ENCODE measurements around the gene OGDH.

OGDH gene

GRCh38 chr7:44632196-44632595, 25.8 kb downstream of the OGDH start:
- TF ChIP-seq, protein P1, sequence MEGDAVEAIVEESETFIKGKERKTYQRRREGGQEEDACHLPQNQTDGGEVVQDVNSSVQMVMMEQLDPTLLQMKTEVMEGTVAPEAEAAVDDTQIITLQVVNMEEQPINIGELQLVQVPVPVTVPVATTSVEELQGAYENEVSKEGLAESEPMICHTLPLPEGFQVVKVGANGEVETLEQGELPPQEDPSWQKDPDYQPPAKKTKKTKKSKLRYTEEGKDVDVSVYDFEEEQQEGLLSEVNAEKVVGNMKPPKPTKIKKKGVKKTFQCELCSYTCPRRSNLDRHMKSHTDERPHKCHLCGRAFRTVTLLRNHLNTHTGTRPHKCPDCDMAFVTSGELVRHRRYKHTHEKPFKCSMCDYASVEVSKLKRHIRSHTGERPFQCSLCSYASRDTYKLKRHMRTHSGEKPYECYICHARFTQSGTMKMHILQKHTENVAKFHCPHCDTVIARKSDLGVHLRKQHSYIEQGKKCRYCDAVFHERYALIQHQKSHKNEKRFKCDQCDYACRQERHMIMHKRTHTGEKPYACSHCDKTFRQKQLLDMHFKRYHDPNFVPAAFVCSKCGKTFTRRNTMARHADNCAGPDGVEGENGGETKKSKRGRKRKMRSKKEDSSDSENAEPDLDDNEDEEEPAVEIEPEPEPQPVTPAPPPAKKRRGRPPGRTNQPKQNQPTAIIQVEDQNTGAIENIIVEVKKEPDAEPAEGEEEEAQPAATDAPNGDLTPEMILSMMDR (IDR thresholded peaks at IDR 0.05; ENCODE audit: low read depth, low read length, missing control alignments), result no peak
- DNase-seq (ENCODE audit: low read depth), result no peak
- H3K4me3 ChIP-seq (ENCODE audit: low read depth, low read length), result no peak overlapping the region
- in situ Hi-C loops (cut with HindIII; ENCODE audit: low sequenced_read_pairs), result no loop called here

GRCh38 chr7:44633254-44634186, 27.1 kb downstream of the OGDH start:
- peak; percentile 99 for DNase-seq (ENCODE audit: low read depth)
- TF ChIP-seq, protein P1 (IDR thresholded peaks at IDR 0.05; ENCODE audit: low read depth, low read length, missing control alignments), result no peak
- in situ Hi-C loops (cut with HindIII; ENCODE audit: low sequenced_read_pairs), result no loop called here
- no peak overlapping the region for H3K4me3 ChIP-seq (ENCODE audit: low read depth, low read length)

DNA sequence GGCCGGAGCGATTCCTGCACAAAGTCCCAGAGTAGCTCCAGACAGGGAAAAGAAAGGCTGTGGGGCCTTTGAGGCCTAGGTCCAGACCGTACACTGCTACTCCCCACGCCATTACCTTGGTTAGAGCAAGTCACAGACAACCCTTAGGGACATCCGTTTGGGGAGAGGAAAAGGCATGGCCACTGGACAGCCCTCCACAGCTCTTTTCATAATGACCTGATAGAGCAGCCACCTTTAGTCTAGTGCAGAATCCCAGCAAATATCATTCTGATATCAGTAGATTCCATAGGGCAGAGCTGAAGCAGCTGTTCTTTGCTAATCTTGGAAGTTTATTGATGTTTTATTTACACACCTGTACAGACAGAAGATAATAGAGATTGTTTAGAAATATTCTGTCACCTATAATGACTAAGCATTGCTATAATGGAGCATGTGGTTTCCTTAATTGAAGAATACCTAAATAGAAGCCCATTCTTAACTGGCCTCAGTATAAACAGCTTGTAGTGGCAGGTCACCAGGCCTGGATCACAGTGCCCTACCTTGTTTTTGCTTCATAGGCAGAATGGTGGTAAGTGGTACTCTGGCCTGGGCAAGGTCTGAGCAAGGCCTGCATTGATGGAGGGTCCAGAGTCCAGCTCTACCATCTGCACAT, 27.9 kb downstream of the OGDH start:
- in situ Hi-C loops (cut with HindIII; ENCODE audit: low sequenced_read_pairs), result no loop called here
- TF ChIP-seq, protein P1 (IDR thresholded peaks at IDR 0.05; ENCODE audit: low read depth, low read length, missing control alignments), result no peak
- DNase-seq (ENCODE audit: low read depth), result no peak
- H3K4me3 ChIP-seq (ENCODE audit: low read depth, low read length), result no peak overlapping the region

DNA sequence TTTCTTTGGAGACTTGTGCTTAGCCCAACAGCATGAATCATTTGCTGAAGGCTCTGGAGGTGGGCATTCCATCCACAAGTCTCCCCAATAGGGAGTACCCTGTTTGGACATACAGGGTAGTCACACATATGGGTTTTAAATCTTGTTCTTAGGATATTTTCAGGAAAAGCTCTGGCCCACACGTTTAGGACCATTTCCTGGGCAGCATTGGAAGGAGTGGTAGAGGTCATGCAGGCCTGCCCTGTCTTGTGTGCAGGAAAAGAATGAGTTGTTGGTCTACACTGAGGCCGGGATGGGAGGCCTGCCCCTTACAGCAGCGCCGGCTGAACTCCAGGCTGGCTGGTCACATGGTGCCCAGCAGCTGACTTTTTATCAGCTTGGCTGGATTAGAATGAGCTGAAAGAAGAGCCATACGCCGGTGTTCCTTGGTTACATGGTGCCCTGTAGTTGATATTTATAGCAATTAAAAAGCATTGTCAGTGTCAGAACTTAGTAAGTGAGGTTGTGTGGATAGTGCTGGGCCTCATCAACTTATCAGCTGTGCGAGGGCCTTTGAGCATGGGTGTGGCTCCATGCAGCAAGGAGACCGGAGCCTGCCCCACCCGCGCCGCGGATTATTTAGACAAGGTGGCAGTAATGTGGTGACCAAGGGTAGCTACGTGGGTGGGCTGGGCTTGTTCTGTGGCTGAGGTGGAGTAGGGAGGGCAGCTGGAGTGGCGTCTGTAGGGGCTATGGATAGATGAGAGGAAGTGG, 28.6 kb downstream of the OGDH start:
- H3K4me3 ChIP-seq (ENCODE audit: low read depth, low read length), result no peak overlapping the region
- TF ChIP-seq, protein P1 (IDR thresholded peaks at IDR 0.05; ENCODE audit: low read depth, low read length, missing control alignments), result no peak
- DNase-seq (ENCODE audit: low read depth), result no peak
- in situ Hi-C loops (cut with HindIII; ENCODE audit: low sequenced_read_pairs), result no loop called here

DNA sequence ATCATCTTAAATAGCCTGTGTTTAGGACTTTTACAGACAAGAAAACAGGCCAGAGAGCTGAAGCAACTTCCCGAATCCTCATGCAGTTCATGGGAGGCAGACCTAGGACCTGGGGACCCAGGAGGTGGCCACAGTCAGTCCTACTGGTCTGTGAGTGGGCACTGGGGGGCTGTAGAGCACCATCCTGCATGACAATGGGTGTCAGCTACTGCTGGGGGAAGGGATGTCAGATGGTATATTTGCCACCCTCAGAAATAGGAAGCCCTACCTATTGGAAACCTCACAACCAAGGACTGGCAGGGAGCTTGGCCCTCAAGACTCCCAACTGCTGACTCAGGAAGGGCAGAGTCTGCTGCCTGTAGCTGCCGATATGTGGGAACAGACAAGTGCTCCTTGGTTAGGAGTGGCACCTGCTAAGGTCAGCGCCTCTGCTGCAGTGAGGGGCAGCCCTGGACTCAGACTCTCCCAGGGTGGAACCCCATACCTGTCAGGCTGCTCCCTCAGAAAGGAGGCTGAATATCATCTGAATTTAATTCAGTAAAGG, 29.7 kb downstream of the OGDH start:
- TF ChIP-seq, protein P1 (IDR thresholded peaks at IDR 0.05; ENCODE audit: low read depth, low read length, missing control alignments), result no peak
- H3K4me3 ChIP-seq (ENCODE audit: low read depth, low read length), result no peak overlapping the region
- no peak for DNase-seq (ENCODE audit: low read depth)
- in situ Hi-C loops (cut with HindIII; ENCODE audit: low sequenced_read_pairs), result no loop called here

DNA sequence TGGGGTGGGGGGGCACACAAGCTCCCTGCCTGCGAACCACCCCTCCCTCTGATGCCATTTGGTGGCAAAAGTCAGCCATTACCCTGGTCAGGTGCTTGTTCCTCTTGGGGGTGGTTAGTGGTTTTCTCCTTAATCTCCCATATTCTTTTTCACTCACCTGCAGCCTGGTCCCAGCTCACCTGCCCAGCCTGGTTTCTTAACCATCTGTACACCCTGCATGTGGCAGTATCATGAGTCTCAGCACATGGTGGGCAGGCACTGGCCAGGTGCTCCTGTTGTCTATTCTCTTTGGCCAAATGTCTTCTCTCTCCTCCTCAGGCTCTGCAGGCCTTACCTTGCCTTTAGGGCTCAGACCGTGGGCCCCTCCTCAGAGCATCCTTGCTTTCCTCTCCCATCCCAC, 30.5 kb downstream of the OGDH start:
- no peak for DNase-seq (ENCODE audit: low read depth)
- no peak overlapping the region for H3K4me3 ChIP-seq (ENCODE audit: low read depth, low read length)
- TF ChIP-seq, protein P1 (IDR thresholded peaks at IDR 0.05; ENCODE audit: low read depth, low read length, missing control alignments), result no peak
- in situ Hi-C loops (cut with HindIII; ENCODE audit: low sequenced_read_pairs), result no loop called here
